Retina (tissue), 1 donor: ENCODE data around the gene SHROOM3.

Experiments
- DNase-seq: peaks from one replicate; pipeline ENCODE4 v3.0.0-alpha.2; 2016

SHROOM3 gene

DNA sequence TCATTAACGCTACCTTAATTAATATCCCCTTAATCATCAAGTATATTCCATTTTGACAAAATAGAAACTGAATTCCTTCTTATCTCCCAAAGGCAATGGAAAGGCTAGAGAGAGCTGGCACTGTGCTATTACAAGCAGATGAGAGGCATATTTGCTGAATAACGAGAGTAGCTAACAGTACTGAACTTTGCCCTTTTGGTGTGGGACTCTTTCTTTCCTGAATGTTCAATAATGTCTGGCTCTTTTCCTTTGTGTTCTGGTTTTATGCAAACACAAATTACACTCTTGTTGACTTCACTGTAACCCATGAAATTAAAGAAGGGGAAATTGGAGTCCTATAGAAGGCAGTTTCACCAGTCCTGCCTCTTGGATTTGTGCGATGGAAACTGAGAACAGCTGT lies 63.5 kb downstream of the SHROOM3 start:
- DNase-seq, result no peak

- no peak for DNase-seq
Observed at GRCh38 chr4:76499461-76499860, 64.4 kb downstream of the SHROOM3 start.

DNA sequence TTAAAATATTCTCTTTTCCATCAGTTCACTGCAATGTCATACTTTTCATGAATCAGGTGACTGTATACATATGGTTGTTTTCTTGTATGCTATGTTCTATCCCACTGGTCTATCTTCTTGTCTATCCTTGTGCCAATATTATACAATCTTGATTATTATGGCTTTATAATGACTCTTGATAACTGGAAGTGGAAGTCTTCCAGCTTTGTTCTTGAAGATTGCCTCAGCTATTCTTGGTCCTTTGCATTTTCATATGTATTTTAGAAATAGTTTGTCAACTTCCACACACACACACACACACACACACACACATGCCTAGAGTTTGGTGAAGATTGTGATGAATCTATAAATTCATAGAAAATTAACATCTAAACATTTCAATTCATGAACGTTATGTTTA lies 67.9 kb downstream of the SHROOM3 start:
- no peak for DNase-seq

DNA sequence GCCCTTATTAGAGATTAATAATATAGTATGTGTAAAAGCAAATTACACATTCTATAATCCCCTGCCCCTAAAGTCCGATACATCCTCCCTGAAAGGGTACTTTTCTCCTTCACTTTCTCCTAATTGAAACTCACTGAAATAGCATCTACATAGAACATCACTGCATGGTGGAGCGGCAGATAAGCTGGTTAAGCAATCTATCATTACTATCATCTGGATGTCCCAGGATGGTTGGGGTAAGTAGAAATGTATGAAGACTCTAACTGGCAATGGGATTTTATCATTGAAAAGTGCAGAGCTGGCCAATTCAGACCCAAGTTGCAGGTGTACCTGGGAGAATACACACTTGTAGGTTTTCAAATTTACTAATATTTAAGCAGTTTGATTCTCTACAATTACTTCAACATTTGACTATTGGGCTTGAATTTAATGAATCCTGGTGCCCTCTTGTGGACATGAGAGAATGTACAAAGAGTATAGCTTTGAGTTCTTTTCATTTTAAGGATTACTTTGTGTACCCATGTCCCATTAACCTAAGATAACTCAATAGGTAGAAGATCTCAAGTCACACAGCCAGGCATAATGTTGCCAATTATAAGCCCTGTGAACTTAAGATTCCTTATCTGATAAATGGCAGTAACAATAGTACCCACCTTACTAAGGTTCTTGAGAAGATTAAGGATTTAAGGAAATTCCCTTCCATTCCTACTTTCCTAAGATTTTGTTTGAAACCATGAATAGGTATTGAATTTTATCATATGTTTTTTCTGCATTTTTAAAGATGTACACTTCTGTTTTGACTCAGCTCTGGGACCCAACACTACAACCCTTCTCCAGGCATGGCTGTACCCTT lies 69.8 kb downstream of the SHROOM3 start:
- DNase-seq, result peak; percentile 48

DNA sequence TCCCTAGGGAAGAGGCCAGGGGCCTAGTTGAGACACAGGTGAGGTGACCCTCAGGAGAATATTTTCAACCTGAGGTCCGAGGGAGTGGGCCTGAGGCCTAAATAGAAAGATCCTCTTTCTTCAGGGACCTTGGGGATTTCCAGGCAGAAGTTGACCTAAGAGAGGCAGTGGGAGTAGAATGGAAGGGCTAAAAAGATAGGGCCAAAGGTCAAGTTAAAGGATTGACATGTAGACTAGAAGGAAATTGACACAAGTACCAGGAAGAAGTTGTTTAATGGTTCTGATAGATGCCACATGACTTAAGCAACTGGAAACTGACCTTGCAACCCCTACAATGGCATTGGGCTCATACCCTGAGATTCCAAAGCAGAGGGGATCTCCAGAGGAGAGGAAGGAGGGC lies 76.9 kb downstream of the SHROOM3 start:
- DNase-seq, result no peak

DNA sequence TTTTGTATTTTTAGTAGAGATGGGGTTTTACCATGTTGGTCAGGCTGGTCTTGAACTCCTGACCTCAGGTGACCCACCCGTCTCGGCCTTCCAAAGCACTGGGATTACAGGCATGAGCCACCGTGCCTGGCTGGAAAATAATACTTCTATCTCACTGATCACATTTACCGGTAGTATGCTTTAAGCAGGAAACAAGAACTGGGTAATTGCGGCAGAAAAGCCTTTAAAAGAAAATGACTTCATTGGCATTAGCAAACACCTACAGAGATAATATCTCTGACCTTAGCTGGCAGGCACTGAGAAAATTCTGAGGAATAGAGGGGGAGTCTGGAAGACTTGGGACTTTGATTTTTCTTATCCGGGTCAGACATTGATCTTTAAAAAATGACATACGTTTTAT lies 78.5 kb downstream of the SHROOM3 start:
- no peak for DNase-seq

DNA sequence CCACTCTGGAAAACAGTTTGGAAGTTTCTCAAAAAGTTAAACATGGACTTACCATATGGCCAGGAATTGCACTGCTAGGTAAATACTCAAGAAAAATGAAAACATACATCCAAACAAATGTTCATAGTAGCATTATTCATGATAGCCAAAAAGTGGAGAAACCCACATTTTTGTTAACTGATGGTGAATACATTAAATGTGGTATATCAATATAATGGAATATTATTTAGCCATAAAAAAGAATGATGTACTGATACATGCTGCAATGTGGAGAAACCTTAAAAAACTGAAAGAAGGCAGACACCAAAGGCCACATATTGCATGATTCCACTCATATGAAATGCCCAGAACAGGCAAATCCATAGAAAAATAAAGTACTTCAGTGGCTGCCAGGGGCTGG lies 79.1 kb downstream of the SHROOM3 start:
- no peak for DNase-seq

- no peak for DNase-seq
Observed at GRCh38 chr4:76515975-76516843, 81.2 kb downstream of the SHROOM3 start.

DNA sequence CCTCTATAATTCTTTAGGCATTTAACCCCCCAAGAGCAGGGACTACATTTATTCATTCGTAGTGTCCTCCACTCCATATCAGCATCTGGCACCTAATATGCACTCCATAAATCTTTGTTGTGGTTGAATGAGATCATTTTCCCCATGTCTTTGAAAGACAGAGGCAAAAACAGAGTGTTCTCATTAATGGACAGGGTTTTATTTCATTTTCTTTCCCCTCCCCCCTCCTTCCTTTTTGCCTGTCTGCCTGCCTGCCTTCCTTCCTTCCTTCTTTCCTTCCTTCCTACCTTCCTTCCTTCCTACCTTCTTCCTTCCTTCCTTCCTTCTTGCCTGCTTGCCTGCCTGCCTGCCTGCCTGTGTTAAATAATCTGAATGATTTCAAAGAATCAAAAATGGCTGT lies 83.2 kb downstream of the SHROOM3 start:
- no peak for DNase-seq

GRCh38 chr4:76523593-76523992 lies 88.6 kb downstream of the SHROOM3 start:
- no peak for DNase-seq

- DNase-seq, result no peak
Observed at GRCh38 chr4:76525751-76526150, 90.7 kb downstream of the SHROOM3 start.

DNA sequence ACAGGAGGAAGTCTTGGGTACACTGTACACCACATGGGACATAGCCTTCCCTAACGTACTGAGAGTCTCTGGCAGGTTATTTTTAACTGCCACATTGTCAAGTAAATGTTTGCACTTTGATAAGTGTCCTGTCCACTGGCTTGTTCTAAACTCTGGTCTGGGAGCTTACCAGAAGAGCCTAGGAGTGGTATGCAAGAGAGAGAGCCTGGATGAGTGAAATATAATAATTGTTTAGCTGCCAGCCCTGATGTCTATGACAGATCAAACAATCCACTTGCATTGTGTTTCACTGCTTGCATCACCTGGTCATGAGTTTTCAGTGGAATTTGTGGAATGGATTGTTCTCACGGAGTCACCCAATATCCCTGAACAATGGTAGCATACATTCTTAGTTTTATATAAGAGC lies 91.6 kb downstream of the SHROOM3 start:
- DNase-seq, result no peak

- no peak for DNase-seq
Observed at GRCh38 chr4:76527666-76528065, 92.6 kb downstream of the SHROOM3 start.

DNA sequence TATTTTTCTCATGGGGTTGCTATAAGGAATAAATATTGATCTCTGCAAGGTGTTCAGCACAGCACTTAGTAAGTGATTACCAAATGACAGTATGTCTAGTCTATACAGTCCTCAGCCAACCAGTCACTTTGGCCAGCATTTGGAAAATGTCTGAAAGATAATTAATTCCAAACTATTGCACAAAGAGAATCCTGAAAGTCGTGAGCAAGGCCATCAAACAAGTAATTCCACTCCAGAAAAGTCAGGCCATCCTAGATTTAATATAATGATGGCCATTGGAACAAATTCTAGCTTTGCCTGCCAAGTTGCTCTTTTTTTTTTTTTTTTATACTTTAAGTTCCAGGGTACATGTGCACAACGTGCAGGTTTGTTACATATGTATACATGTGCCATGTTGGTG lies 96.6 kb downstream of the SHROOM3 start:
- no peak for DNase-seq

- DNase-seq, result no peak
Observed at GRCh38 chr4:76532805-76533204, 97.8 kb downstream of the SHROOM3 start.

DNA sequence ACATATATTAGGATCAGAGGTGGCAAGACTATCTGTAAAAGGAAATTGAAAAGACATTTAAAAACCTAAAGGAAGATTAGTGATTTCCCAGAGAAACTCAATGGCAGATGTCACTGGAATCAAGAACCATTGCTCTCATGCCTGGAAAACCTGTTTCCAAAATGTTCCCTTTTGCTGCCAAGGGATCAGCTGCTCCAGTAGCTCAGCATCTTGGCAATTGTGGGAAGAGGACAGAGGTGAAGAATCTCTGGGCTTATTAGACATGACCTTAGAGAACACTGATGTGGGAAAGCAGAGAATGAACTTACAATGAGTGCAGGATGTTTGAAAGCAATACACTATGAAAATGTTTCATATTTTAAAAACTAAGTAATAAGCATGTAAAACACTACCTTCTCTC lies 98.3 kb downstream of the SHROOM3 start:
- DNase-seq, result no peak

DNA sequence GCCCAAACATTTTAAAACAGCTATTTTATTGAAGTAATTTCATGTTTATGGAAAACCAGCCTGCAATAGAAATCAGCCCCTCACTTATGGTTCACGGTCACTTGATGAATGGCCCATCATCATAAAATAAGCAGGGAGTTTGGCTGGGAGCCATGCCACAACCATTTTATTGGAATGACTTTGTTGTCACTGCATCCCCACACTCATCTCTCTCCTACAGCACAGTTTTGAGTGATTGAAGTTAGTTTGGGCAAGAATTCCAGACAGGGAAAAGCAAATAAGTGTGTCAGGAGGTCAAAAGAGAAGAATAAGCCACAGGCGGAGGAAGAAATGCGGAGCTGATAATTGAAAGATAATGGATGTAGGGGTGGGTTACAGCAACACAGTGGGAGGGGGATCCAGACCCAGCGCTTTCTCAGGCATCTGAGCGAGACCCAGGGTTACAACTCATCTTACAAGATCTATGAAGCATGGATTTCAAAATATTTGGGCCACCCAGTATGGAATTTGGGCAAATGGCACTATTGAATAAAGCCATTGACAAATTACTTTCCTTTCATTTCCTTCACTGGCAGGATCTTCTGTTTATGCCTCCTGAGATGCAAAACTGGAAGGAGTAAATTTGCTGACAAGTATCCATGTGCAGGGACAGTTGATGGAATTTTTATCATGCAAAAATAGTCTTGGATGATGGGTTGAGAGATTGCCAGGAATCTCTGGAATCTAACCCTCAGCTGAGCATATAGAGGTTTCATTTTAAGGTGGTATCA lies 100.8 kb downstream of the SHROOM3 start:
- peak; percentile 39 for DNase-seq

DNA sequence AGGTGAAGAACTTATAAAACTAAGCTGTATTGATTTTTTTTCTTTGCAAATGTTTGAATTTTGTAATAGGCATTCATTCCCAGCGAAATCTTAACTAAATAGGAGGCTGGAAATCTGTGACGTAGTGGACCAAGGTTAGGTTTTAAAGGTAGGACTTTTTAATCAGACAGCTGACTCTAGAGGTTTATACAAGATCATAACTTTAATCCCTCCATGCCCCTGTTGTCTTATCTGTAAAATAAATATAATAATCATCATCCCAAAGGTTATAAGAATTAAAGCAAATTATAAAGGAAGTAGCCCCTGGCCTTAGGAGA lies 101.3 kb downstream of the SHROOM3 start:
- no peak for DNase-seq

GRCh38 chr4:76538296-76538695 lies 103.3 kb downstream of the SHROOM3 start:
- no peak for DNase-seq

DNA sequence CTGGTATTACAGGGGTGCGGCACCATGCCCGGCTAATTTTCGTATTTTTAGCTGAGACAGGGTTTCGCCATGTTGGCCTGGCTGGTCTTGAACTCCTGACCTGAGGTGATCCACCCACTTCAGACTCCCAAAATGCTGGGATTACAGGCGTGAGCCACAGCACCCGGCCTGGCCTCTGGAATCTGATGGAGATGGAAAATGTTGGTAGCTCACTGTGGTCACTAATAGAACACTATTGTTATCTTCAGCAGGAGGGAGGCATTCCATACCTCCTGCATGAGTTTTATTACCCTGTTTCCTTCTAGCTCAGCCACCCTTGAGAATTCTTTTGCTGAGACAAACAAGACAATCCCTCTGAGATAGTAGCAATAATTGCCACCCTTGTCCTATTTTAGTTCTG lies 105.0 kb downstream of the SHROOM3 start:
- no peak for DNase-seq

DNA sequence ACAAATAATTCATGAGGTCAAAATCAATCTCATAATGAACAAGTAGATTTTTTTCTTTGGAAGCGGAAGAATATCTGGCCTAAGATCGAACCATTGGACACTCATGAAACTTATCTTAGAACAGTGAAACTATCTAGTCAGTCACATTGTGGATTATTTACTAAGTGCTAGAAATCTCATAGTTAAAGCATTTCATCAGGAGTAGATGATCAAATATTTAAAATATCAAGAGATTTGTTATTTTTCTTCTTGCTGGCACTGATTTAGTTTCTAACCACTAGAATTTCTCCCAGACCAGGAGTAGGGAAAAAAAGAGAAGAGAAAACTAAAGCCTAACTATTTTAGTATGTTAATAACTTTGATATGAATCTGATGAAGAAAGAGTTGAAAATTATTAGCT lies 105.5 kb downstream of the SHROOM3 start:
- DNase-seq, result no peak

DNA sequence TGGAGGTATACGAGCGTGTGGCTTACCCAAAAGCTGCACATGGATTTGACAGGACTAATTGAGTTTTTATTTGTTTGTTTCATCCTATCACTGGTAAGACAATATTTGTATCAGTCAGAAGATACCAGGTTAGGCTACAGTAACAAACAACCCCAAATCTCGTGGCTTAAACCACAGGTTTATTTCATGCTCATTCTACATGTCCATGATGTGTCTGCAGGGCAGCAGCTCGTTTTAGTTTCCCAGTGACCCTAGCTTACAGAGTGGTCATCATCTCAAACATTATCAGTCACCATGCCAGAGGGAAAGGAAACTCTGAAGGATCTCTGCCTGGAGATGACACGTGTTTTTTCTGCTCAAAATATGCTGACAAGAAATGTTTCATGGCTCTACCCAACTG lies 108.3 kb downstream of the SHROOM3 start:
- DNase-seq, result no peak

- no peak for DNase-seq
Observed at GRCh38 chr4:76544725-76545124, 109.7 kb downstream of the SHROOM3 start.
